ENCODE data around the gene FRAS1. TPM values are rescaled to one million over a fixed set of nuclear protein-coding genes. Genes with fewer than 3 reads are reported as not detected.

Gene FRAS1
- polyA plus RNA-seq, 2 of the 4 experiments (the other 2 are of a cell fraction), result 2.3 to 5.8 TPM

- POLR2A ChIA-PET, result no interaction called here
- FAIRE-seq (no peak), ATAC-seq (no peak), DNase-seq (ENCODE audit: low read depth in 1 of 2, low spot score in 1 of 2) (no peak)
- 56% methylated on average over 1 of the region's 1 CpG for WGBS (ENCODE audit: missing lambda C conversion rate)
- no peak overlapping the region for H3K4me3 ChIP-seq
- TF ChIP-seq RARB (CRISPR knock-in tag; IDR thresholded peaks at IDR 0.05), result no peak
- TF ChIP-seq FOSL2 (IDR thresholded peaks at IDR 0.05), result no peak
- TF ChIP-seq FOSL2 (CRISPR knock-in tag; IDR thresholded peaks at IDR 0.05), result no peak
- no peak for TF ChIP-seq ELK1 (IDR thresholded peaks at IDR 0.05; ENCODE audit: low read depth, low read length)
- TF ChIP-seq TFCP2L1 (CRISPR knock-in tag; IDR thresholded peaks at IDR 0.05), result no peak
- 0 out of 4 replicates have a peak, but pooled peaks of 1 of the 2 experiments have one; percentile 24 for TF ChIP-seq CEBPB (IDR thresholded peaks at IDR 0.05)
- peak overlapping the region; percentile 81 to 95 for H3K27ac ChIP-seq
- peaks cover 86% of the 10 kb centered on the region for H3K4me1 ChIP-seq
- peak overlapping the region; percentile 13; the same call in 2 of the 3 replicates for H3K4me2 ChIP-seq
- H3K9me3 ChIP-seq, result no peaks in the 10 kb centered on the region
- CTCF ChIA-PET, result no interaction called here
Observed at GRCh38 chr4:78558410-78558809, 501.3 kb downstream of the FRAS1 start.

- peak overlapping the region; percentile 81 to 95 for H3K27ac ChIP-seq
- H3K9me3 ChIP-seq, result no peaks in the 10 kb centered on the region
- CTCF ChIA-PET, result interaction anchor here (0.7 kb wide), 1 partner anchor 11 kb away, joined by 3 read pairs; no protein-coding TSS in a partner anchor
- TF ChIP-seq JUNB (IDR thresholded peaks at IDR 0.05), result peak; percentile 75
- TF ChIP-seq EP300 (IDR thresholded peaks at IDR 0.05), result peak; percentile 56 to 84; a peak in 3 of 5 replicates
- TF ChIP-seq MAX (IDR thresholded peaks at IDR 0.05), result peak; percentile 31; the same call in 1 of the 2 replicates
- TF ChIP-seq BCL3 (IDR thresholded peaks at IDR 0.05), result peak; percentile 29; the same call in 1 of the 3 replicates
- TF ChIP-seq E2F6 (IDR thresholded peaks at IDR 0.05; ENCODE audit: borderline replicate concordance, low read depth), result no peak
- TF ChIP-seq CHD2 (IDR thresholded peaks at IDR 0.05; ENCODE audit: low read length, partially characterized antibody), result no peak
- no peak for TF ChIP-seq KDM1A (IDR thresholded peaks at IDR 0.05; ENCODE audit: low read depth)
- TF ChIP-seq HEYL (CRISPR knock-in tag; IDR thresholded peaks at IDR 0.05), result no peak
- no peak for TF ChIP-seq POLR2A (IDR thresholded peaks at IDR 0.05; ENCODE audit: low read length)
- no peak for TF ChIP-seq EHMT2 (IDR thresholded peaks at IDR 0.05; ENCODE audit: low read depth)
- TF ChIP-seq FOSL2 (IDR thresholded peaks at IDR 0.05), result peak; percentile 82
- peak; percentile 92 for TF ChIP-seq FOSL2 (CRISPR knock-in tag; IDR thresholded peaks at IDR 0.05)
- no peak for TF ChIP-seq SMC3 (IDR thresholded peaks at IDR 0.05)
- TF ChIP-seq NPAS2 (CRISPR knock-in tag; IDR thresholded peaks at IDR 0.05; ENCODE audit: borderline replicate concordance), result no peak
- no peak for TF ChIP-seq EHF (CRISPR knock-in tag; IDR thresholded peaks at IDR 0.05)
- TF ChIP-seq CBX8 (IDR thresholded peaks at IDR 0.05), result no peak
- no peak for TF ChIP-seq NR3C1 (IDR thresholded peaks at IDR 0.05)
- no peak for TF ChIP-seq PBX3 (IDR thresholded peaks at IDR 0.05)
- no peak for TF ChIP-seq TFCP2L1 (CRISPR knock-in tag; IDR thresholded peaks at IDR 0.05)
- peak; percentile 84 for TF ChIP-seq GATA3 (IDR thresholded peaks at IDR 0.05; ENCODE audit: borderline replicate concordance)
- TF ChIP-seq PHF8 (IDR thresholded peaks at IDR 0.05; ENCODE audit: borderline replicate concordance, low read depth), result no peak
- peak; percentile 54 to 76; a peak in 3 of 5 replicates for TF ChIP-seq JUN (IDR thresholded peaks at IDR 0.05)
- TF ChIP-seq CEBPB (IDR thresholded peaks at IDR 0.05), result peak; percentile 86 to 96
- TF ChIP-seq USF2 (IDR thresholded peaks at IDR 0.05), result no peak
- TF ChIP-seq RAD21 (conservative IDR thresholded peaks at IDR 0.05 in 1 of 2, IDR thresholded peaks at IDR 0.05 in 1 of 2), result 0 out of 5 replicates have a peak, but pooled peaks of 1 of the 2 experiments have one; percentile 22
- TF ChIP-seq CTCF (IDR thresholded peaks at IDR 0.05), result no peak
- TF ChIP-seq CBX2 (IDR thresholded peaks at IDR 0.05; ENCODE audit: borderline replicate concordance, low read depth), result no peak
- no peak for TF ChIP-seq ESRRA (IDR thresholded peaks at IDR 0.05; ENCODE audit: borderline replicate concordance, low read length)
- TF ChIP-seq MAFK (IDR thresholded peaks at IDR 0.05; ENCODE audit: partially characterized antibody), result no peak
- WGBS (ENCODE audit: missing lambda C conversion rate), result 43% methylated on average over 2 of the region's 2 CpGs
- peak overlapping the region; percentile 67 for H3K4me2 ChIP-seq
- peaks cover 97% of the 10 kb centered on the region for H3K4me1 ChIP-seq
- FAIRE-seq (peak; percentile 7), ATAC-seq (peak; percentile 77 to 86), DNase-seq (ENCODE audit: low read depth in 1 of 2, low spot score in 1 of 2) (peak in 1 of 2 experiments; percentile 71)
- H3K4me3 ChIP-seq, result no peak overlapping the region
- POLR2A ChIA-PET, result interaction anchor here (1.5 kb wide), 1 partner anchor 9 kb away, joined by 6 read pairs; no protein-coding TSS in a partner anchor
Observed at GRCh38 chr4:78560296-78560963, 503.3 kb downstream of the FRAS1 start.
